HepG2 (cell line): ENCODE data around the gene OBSL1. TPM values are rescaled to one million over a fixed set of nuclear protein-coding genes. Genes with fewer than 3 reads are reported as not detected.
A peak's percentile ranks its signal among the peaks of the same experiment; 100 is the strongest.

Experiments used
- ASH2L ChIP-seq: fragments of 300-600, 200-600 bp; sonication (generic); IDR thresholded peaks from 2 replicates; pipeline ENCODE4 v1.7.0; 2017; ENCODE audit warnings: low read depth, mild to moderate bottlenecking, moderate library complexity, mixed read lengths, low read length; ENCODE audit not compliant: insufficient read length
- CHD2 ChIP-seq: IDR thresholded peaks from 2 replicates; pipeline ENCODE4 v1.6.1; 2011; ENCODE audit warnings: low read depth, low read length, improper control_type of control experiment
- HDAC1 ChIP-seq: sonication (generic); formaldehyde crosslinking; IDR thresholded peaks from 2 replicates; pipeline ENCODE4 v1.5.1; 2020; ENCODE audit warnings: mild to moderate bottlenecking, missing genetic modification reagents
- RXRB ChIP-seq: IDR thresholded peaks from 2 replicates; pipeline ENCODE4 v1.6.1; 2016; ENCODE audit warnings: borderline replicate concordance, missing genetic modification reagents, missing compliant biosample characterization
- SP1 ChIP-seq, 2 experiments: fragments of 450-650 bp in 1 of 2; sonication (generic) in 1 of 2; formaldehyde crosslinking in 1 of 2; IDR thresholded peaks; 2 replicates each; pipeline versions ENCODE4 v1.4.0 to v1.6.1; 2016 to 2020; ENCODE audit warnings: missing genetic modification reagents in 1 of 2
- TP53 ChIP-seq: sonication (generic); formaldehyde crosslinking; conservative IDR thresholded peaks from 2 replicates; pipeline ENCODE4 v1.4.0; 2020; ENCODE audit warnings: missing genetic modification reagents
- ZNF143 ChIP-seq: sonication (generic); formaldehyde crosslinking; IDR thresholded peaks from 2 replicates; pipeline ENCODE4 v1.4.0; 2020; ENCODE audit warnings: missing genetic modification reagents
- ZNF225 ChIP-seq: sonication (generic); formaldehyde crosslinking; IDR thresholded peaks from 2 replicates; pipeline ENCODE4 v1.4.0; 2020; ENCODE audit warnings: mild to moderate bottlenecking, missing genetic modification reagents
- ZNF747 ChIP-seq: sonication (generic); formaldehyde crosslinking; IDR thresholded peaks from 2 replicates; pipeline ENCODE4 v1.8.1; 2023; ENCODE audit warnings: missing genetic modification reagents, mild to moderate bottlenecking, borderline replicate concordance
- polyA plus RNA-seq, 8 experiments: library from polyadenylated mRNA; depleted of rRNA in 3 of 8; stranded (reverse) in 7 of 8; unstranded in 1 of 8; fragments of >200 nt; fragmentation: Illumina TruSeq in 4 of 8; extraction: Trizol in 4 of 8; gene quantifications; 2 replicates each; pipeline versions ENCODE4 v1.2.1 to v1.2.3, GENCODE V29; 2011 to 2016; ENCODE audit warnings: low read depth in 4 of 8, missing spikeins in 1 of 8, mixed read lengths in 1 of 8; ENCODE audit not compliant: insufficient read depth in 1 of 8
- total RNA-seq, 5 experiments: library from RNA; depleted of rRNA; stranded (reverse); fragments of >200 nt; fragmentation: Illumina TruSeq; extraction: Trizol; gene quantifications; 2 replicates each; pipeline ENCODE4 v1.2.3, GENCODE V29; 2016; ENCODE audit warnings: low read depth in 1 of 5
- TF ChIP-seq, protein P1 (sequence below): sonication (generic); formaldehyde crosslinking; IDR thresholded peaks from 2 replicates; pipeline ENCODE4 v1.5.0; 2020; ENCODE audit warnings: mild to moderate bottlenecking, missing genetic modification reagents
- TF ChIP-seq, protein P2 (sequence below): sonication (generic); formaldehyde crosslinking; IDR thresholded peaks from 2 replicates; pipeline ENCODE4 v1.8.0; 2022; ENCODE audit warnings: mild to moderate bottlenecking, missing genetic modification reagents, moderate library complexity
- TF ChIP-seq, protein P3 (sequence below), 2 experiments: sonication (generic) in 1 of 2; formaldehyde crosslinking in 1 of 2; IDR thresholded peaks; 2 replicates each; pipeline versions ENCODE4 v1.6.1 to v1.9.0; 2014 to 2022; ENCODE audit warnings: antibody characterized with exemption in 1 of 2, borderline replicate concordance in 1 of 2, inconsistent platforms in 1 of 2, low read depth in 1 of 2, missing genetic modification reagents in 1 of 2
- TF ChIP-seq, protein P4 (sequence below): IDR thresholded peaks from 2 replicates; pipeline ENCODE4 v1.6.1; 2016; ENCODE audit warnings: missing biosample characterization, missing genetic modification reagents, low read depth
- TF ChIP-seq, protein P5 (sequence below): sonication (generic); formaldehyde crosslinking; IDR thresholded peaks from 2 replicates; pipeline ENCODE4 v1.4.0; 2020; ENCODE audit warnings: missing genetic modification reagents

The OBSL1 gene
- total and polyA plus RNA-seq, 2 of the 13 experiments (the other 11 are each of a cell fraction or from before 2014, with no cell fraction given): 86.7 to 218 TPM

DNA sequence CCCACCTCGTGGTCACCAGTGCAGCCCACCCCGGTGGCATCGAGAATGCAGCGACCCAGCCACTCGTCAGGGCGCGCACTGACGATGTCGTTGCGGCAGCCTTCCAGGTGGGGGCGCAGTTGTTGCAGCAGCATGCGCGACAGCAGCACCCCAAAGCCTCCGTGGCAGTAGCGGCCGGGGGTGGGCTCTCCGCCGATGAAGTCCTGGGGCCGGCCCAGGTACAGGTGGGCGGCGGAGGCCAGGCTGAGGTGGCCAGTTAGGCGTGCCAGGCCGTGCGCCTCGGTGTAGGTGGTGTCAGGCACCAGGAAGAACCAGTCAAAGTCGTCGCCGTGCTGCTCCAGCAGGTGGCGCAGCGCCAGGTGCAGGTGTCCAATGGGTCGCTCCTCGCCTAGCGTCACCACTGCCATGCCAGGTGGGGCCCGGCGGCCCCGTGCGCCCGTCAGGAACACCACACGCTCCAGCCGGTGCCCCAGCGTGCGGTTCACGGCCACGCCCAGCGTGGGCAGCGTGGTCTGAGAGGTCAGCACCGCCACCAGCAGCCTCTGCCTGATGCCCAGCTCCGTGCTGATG is 29.6 kb downstream of the OBSL1 start (continued):
- TF ChIP-seq, protein P1, sequence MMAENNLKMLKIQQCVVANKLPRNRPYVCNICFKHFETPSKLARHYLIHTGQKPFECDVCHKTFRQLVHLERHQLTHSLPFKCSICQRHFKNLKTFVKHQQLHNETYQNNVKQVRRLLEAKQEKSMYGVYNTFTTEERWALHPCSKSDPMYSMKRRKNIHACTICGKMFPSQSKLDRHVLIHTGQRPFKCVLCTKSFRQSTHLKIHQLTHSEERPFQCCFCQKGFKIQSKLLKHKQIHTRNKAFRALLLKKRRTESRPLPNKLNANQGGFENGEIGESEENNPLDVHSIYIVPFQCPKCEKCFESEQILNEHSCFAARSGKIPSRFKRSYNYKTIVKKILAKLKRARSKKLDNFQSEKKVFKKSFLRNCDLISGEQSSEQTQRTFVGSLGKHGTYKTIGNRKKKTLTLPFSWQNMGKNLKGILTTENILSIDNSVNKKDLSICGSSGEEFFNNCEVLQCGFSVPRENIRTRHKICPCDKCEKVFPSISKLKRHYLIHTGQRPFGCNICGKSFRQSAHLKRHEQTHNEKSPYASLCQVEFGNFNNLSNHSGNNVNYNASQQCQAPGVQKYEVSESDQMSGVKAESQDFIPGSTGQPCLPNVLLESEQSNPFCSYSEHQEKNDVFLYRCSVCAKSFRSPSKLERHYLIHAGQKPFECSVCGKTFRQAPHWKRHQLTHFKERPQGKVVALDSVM: peak; percentile 36; the same call in 1 of the 2 replicates
- TF ChIP-seq ZNF225 (CRISPR knock-in tag): peak; percentile 96
- peak; percentile 91 for TF ChIP-seq HDAC1 (CRISPR knock-in tag)
- no peak for TF ChIP-seq TP53
- TF ChIP-seq ASH2L: peak; percentile 80
- TF ChIP-seq, protein P2, sequence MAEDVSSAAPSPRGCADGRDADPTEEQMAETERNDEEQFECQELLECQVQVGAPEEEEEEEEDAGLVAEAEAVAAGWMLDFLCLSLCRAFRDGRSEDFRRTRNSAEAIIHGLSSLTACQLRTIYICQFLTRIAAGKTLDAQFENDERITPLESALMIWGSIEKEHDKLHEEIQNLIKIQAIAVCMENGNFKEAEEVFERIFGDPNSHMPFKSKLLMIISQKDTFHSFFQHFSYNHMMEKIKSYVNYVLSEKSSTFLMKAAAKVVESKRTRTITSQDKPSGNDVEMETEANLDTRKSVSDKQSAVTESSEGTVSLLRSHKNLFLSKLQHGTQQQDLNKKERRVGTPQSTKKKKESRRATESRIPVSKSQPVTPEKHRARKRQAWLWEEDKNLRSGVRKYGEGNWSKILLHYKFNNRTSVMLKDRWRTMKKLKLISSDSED (CRISPR knock-in tag): no peak
- TF ChIP-seq, protein P3, sequence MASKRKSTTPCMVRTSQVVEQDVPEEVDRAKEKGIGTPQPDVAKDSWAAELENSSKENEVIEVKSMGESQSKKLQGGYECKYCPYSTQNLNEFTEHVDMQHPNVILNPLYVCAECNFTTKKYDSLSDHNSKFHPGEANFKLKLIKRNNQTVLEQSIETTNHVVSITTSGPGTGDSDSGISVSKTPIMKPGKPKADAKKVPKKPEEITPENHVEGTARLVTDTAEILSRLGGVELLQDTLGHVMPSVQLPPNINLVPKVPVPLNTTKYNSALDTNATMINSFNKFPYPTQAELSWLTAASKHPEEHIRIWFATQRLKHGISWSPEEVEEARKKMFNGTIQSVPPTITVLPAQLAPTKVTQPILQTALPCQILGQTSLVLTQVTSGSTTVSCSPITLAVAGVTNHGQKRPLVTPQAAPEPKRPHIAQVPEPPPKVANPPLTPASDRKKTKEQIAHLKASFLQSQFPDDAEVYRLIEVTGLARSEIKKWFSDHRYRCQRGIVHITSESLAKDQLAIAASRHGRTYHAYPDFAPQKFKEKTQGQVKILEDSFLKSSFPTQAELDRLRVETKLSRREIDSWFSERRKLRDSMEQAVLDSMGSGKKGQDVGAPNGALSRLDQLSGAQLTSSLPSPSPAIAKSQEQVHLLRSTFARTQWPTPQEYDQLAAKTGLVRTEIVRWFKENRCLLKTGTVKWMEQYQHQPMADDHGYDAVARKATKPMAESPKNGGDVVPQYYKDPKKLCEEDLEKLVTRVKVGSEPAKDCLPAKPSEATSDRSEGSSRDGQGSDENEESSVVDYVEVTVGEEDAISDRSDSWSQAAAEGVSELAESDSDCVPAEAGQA (IDR thresholded peaks at IDR 0.05; ENCODE audit: low read depth): 0 out of 2 replicates have a peak, but pooled peaks have one; percentile 65
- TF ChIP-seq, protein P3 (CRISPR knock-in tag; IDR thresholded peaks at IDR 0.05; ENCODE audit: borderline replicate concordance): no peak
- peak; percentile 52; the same call in 1 of the 2 replicates for TF ChIP-seq RXRB (CRISPR knock-in tag)
- TF ChIP-seq, protein P4, sequence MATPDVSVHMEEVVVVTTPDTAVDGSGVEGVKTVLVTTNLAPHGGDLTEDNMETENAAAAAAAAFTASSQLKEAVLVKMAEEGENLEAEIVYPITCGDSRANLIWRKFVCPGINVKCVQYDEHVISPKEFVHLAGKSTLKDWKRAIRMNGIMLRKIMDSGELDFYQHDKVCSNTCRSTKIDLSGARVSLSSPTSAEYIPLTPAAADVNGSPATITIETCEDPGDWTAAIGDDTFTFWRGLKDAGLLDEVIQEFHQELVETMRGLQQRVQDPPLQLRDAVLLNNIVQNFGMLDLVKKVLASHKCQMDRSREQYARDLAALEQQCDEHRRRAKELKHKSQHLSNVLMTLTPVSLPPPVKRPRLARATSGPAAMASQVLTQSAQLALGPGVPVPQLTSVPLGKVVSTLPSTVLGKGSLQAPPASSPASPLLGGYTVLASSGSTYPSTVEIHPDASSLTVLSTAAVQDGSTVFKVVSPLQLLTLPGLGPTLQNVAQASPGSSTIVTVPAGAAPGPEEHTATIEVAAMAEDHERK (CRISPR knock-in tag): no peak
- peak; percentile 88; the same call in 1 of the 2 replicates for TF ChIP-seq ZNF747 (CRISPR knock-in tag)
- TF ChIP-seq, protein P5, sequence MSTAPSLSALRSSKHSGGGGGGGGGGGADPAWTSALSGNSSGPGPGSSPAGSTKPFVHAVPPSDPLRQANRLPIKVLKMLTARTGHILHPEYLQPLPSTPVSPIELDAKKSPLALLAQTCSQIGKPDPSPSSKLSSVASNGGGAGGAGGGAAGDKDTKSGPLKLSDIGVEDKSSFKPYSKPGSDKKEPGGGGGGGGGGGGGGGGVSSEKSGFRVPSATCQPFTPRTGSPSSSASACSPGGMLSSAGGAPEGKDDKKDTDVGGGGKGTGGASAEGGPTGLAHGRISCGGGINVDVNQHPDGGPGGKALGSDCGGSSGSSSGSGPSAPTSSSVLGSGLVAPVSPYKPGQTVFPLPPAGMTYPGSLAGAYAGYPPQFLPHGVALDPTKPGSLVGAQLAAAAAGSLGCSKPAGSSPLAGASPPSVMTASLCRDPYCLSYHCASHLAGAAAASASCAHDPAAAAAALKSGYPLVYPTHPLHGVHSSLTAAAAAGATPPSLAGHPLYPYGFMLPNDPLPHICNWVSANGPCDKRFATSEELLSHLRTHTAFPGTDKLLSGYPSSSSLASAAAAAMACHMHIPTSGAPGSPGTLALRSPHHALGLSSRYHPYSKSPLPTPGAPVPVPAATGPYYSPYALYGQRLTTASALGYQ (CRISPR knock-in tag): no peak
- TF ChIP-seq SP1 (IDR thresholded peaks at IDR 0.05): no peak
- TF ChIP-seq SP1 (CRISPR knock-in tag; IDR thresholded peaks at IDR 0.05): peak; percentile 45
- no peak for TF ChIP-seq CHD2
- 0 out of 2 replicates have a peak, but pooled peaks have one; percentile 34 for TF ChIP-seq ZNF143 (CRISPR knock-in tag)
